ENCODE results near the gene GGT1.

- TF ChIP-seq CTCF (IDR thresholded peaks at IDR 0.05) = no peak
- no peak for TF ChIP-seq EZH2 (IDR thresholded peaks at IDR 0.05)
These were observed 20.8 kb upstream of the GGT1 start for GRCh38 chr22:24582056-24582814.
